RWPE2 (cell line): ENCODE results near the gene KRT3.

ENCODE experiments used
- ATAC-seq: fragments of 200-7000 bp; cut with Tn5 transposase; 3 replicates; pipeline ENCODE4 v1.9.1; 2021; ENCODE audit warnings: low read depth
- DNase-seq: peaks from one replicate; pipeline ENCODE4 v3.0.0-alpha.2; 2020; ENCODE audit warnings: low spot score
- H3K27ac ChIP-seq: fragments of 450-650 bp; 2 replicates; pipeline ENCODE4 v1.5.1; 2017; ENCODE audit warnings: mild to moderate bottlenecking; ENCODE audit not compliant: poor library complexity, severe bottlenecking
- H3K27me3 ChIP-seq: fragments of 250-450 bp; sonication (Bioruptor Pico); 2 replicates; pipeline ENCODE4 v1.5.1; 2021; ENCODE audit warnings: mild to moderate bottlenecking, moderate library complexity; ENCODE audit not compliant: insufficient read depth, poor library complexity, severe bottlenecking
- H3K36me3 ChIP-seq: fragments of 250-450 bp; sonication (Bioruptor Pico); 2 replicates; pipeline ENCODE4 v1.5.1; 2020; ENCODE audit warnings: low read depth, mild to moderate bottlenecking, moderate library complexity
- H3K4me1 ChIP-seq: fragments of 250-450 bp; sonication (Bioruptor Pico); 2 replicates; pipeline ENCODE4 v1.5.1; 2021; ENCODE audit warnings: mild to moderate bottlenecking, moderate library complexity; ENCODE audit not compliant: insufficient read depth, poor library complexity, severe bottlenecking
- H3K4me3 ChIP-seq: fragments of 250-450 bp; sonication (Bioruptor Pico); 2 replicates; pipeline ENCODE4 v1.5.1; 2021; ENCODE audit warnings: mild to moderate bottlenecking, moderate library complexity; ENCODE audit not compliant: severe bottlenecking
- H3K9me3 ChIP-seq: fragments of 250-450 bp; sonication (Bioruptor Pico); 2 replicates; pipeline ENCODE4 v1.5.1; 2021; ENCODE audit warnings: mild to moderate bottlenecking, moderate library complexity; ENCODE audit not compliant: severe bottlenecking
- TF ChIP-seq, protein P1 (sequence below): fragments of 450-650 bp; IDR thresholded peaks from one replicate; pipeline ENCODE4 v1.5.1; 2017; ENCODE audit warnings: mild to moderate bottlenecking, moderate library complexity; ENCODE audit not compliant: poor library complexity, severe bottlenecking

The KRT3 gene

DNA sequence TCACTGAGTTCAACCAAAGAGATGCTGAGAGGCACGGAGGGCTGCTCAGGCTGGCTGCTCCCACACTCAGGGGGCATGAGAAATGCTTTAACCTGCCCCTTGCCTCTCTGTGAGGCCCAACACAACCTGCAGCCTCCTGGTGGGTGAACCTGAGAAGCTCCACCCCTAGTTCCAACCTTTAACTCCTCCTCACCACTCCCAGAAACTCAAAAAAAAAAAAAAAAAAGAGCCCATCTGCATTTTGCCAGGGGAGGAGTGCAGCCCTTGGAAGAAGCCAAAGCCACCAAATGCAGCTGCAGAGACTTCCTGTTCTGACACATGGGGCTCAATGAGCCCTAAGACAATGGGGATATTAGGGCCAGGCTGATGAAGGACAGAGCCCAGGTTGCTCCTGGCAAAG, 9.1 kb upstream of the KRT3 start:
- Histone ChIP-seq H3K36me3 (no peaks in the 10 kb centered on the region), H3K27me3 (no peaks in the 10 kb centered on the region), H3K4me3 (no peak overlapping the region), H3K9me3 (no peaks in the 10 kb centered on the region), H3K4me1 (peaks cover 8% of the 10 kb centered on the region), H3K27ac (no peak overlapping the region)
- ATAC-seq (no peak), DNase-seq (no peak)
- TF ChIP-seq, protein P1, sequence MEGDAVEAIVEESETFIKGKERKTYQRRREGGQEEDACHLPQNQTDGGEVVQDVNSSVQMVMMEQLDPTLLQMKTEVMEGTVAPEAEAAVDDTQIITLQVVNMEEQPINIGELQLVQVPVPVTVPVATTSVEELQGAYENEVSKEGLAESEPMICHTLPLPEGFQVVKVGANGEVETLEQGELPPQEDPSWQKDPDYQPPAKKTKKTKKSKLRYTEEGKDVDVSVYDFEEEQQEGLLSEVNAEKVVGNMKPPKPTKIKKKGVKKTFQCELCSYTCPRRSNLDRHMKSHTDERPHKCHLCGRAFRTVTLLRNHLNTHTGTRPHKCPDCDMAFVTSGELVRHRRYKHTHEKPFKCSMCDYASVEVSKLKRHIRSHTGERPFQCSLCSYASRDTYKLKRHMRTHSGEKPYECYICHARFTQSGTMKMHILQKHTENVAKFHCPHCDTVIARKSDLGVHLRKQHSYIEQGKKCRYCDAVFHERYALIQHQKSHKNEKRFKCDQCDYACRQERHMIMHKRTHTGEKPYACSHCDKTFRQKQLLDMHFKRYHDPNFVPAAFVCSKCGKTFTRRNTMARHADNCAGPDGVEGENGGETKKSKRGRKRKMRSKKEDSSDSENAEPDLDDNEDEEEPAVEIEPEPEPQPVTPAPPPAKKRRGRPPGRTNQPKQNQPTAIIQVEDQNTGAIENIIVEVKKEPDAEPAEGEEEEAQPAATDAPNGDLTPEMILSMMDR = no peak

DNA sequence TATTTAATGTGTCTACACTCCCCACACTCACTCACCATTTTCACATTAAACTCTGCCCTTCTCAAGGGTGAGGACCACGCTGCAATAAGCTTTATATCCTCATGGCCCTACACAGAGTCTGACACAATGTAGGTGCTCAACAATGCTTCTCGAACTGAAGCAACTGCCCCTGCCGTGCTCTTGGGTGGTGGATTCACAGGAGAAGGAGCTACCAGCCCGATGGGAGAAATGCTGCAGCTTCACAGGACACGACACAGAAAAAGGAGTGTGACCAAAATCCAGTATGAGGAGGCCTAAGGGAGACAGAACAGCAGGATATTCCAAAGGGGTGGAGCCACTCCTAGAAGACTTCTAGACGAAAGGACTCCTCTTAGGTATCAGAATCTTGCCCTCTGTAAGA, 6.5 kb upstream of the KRT3 start:
- TF ChIP-seq, protein P1 = no peak
- ATAC-seq (no peak), DNase-seq (no peak)
- H3K27ac ChIP-seq = no peak overlapping the region
- no peaks in the 10 kb centered on the region for H3K9me3 ChIP-seq
- H3K36me3 ChIP-seq = no peaks in the 10 kb centered on the region
- H3K4me1 ChIP-seq = peaks cover 27% of the 10 kb centered on the region
- no peak overlapping the region for H3K4me3 ChIP-seq
- no peaks in the 10 kb centered on the region for H3K27me3 ChIP-seq

DNA sequence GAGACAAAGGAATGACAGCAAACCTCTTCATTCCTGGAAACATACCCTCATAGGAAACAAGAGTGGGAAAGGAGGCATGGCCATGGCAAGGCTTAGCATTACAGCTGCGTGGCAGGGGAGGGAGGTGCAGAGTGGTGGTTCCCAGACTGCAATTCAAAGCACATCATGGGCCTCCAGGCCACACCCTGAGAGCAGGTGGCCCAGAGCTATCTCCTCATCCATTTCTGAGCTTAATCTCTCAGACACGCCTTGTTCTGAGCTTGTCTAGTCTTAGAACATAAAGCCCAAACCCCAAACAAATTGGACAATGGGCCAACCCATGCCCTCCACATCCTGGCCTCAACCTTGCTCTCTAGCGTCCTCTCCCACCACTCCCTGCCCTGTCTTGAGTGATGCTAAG, 5.9 kb upstream of the KRT3 start:
- Histone ChIP-seq H3K27me3 (no peaks in the 10 kb centered on the region), H3K27ac (no peak overlapping the region), H3K4me3 (no peak overlapping the region), H3K4me1 (peaks cover 27% of the 10 kb centered on the region), H3K36me3 (no peaks in the 10 kb centered on the region), H3K9me3 (no peaks in the 10 kb centered on the region)
- ATAC-seq (no peak), DNase-seq (no peak)
- TF ChIP-seq, protein P1 = no peak

DNA sequence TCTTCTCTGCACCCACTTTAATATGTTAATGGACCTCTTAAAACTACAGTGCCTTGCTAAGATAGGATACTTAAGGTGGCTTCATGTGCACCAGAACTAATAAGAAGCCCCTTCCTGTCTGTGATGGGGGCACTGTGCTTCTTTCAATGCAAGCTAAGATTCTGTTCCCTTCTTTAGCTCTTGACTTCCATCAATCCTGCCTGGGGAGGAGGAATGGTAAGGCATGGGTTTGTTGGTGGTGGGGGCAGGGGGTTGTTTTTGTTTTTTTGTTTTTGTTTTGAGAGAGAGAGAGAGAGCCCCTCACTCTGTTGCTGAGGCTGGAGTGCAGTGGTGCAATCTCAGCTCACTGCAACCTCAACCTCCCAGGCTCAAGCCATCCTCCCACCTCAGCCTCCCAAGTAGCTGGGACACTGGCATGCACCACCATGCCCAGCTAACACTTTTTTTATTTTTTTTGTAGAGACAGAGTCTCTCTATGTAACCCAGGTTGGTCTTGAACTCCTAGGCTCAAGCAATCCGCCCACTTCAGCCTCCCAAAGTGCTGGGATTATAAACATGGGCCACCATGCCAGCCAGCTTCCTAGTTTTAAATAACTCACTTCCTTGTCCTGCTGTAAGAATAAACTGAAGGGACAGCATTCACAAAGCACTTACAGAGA, 4.5 kb upstream of the KRT3 start:
- Histone ChIP-seq H3K4me3 (no peak overlapping the region), H3K27me3 (no peaks in the 10 kb centered on the region), H3K9me3 (no peaks in the 10 kb centered on the region), H3K36me3 (no peaks in the 10 kb centered on the region), H3K4me1 (peaks cover 27% of the 10 kb centered on the region), H3K27ac (peak overlapping the region; percentile 66)
- DNase-seq (no peak), ATAC-seq (no peak)
- TF ChIP-seq, protein P1 = no peak

DNA sequence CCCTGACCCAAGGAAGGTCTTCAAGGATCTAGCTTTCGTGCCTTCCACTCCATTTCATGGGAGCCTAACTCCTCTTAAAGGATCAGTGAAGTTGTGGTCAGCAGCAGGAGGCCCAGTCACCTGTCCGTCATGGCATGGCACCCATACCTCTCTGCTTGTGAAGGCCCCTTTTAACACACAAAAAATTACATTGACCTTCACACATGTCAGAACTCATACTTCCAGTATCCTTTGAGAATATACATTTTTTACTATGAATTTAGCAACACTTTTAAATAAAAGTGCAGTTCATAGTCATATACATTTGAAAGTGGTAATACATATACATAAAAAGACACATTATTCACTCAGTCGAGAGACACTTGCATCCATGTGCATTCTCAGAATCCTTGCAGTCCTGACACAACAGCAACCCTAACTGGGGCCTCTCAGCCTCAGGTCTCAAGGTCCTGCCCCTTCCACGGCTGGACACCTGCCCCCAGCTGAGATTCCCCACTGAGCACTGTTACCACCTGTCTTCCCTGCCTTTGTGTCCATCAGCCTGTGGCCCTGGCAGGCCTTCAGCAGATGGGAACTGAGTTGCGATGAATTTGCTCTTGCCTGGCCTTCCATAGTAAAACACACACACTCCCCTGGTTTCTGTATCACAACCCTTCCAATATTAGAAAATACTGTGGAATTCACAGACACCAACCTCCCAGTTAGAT, 3.7 kb upstream of the KRT3 start:
- DNase-seq = no peak
- H3K36me3 ChIP-seq = no peaks in the 10 kb centered on the region

More for the DNA sequence above, 3.7 kb upstream of the KRT3 start:
- Histone ChIP-seq H3K27ac (peak overlapping the region; percentile 66), H3K4me1 (peaks cover 27% of the 10 kb centered on the region), H3K27me3 (no peaks in the 10 kb centered on the region), H3K4me3 (no peak overlapping the region), H3K9me3 (no peaks in the 10 kb centered on the region)
- ATAC-seq = no peak
- TF ChIP-seq, protein P1 = no peak
